ENCODE data around the gene CNNM2. TPM values are rescaled to one million over a fixed set of nuclear protein-coding genes. Genes with fewer than 3 reads are reported as not detected.

The CNNM2 gene
- total RNA-seq, 1 experiment from 2014 or later = 23.1 TPM

- H2AFZ ChIP-seq (ENCODE audit: low read depth, low read length, poor library complexity, severe bottlenecking) = no peak overlapping the region
- ChIA-PET RAD21 (ENCODE audit: low non-redundant PET in 1 of 2, low total read pairs in 2 of 2, uncharacterized antibody in 2 of 2, unreplicated experiment in 2 of 2) (no interaction called here), POLR2A (no interaction called here), CTCF (interaction anchor here (1.4 kb wide), 1 partner anchor 185 kb away, joined by 3 read pairs; no protein-coding TSS in a partner anchor)
- ATAC-seq (no peak), DNase-seq (ENCODE audit: low read depth, low spot score) (no peak)
- H3K4me2 ChIP-seq (ENCODE audit: low read length) = no peak overlapping the region
- no peaks in the 10 kb centered on the region for H3K79me2 ChIP-seq (ENCODE audit: insufficient read depth, low read length)
- TF ChIP-seq SIN3A (IDR thresholded peaks at IDR 0.05; ENCODE audit: low read depth) (no peak), CTCF (IDR thresholded peaks at IDR 0.05 in 2 of 3, conservative IDR thresholded peaks at IDR 0.05 in 1 of 3; ENCODE audit: borderline replicate concordance in 1 of 3, insufficient read depth in 1 of 3, low read depth in 2 of 3, low read length in 2 of 3) (no peak), JUND (IDR thresholded peaks at IDR 0.05) (no peak), TCF7L2 (IDR thresholded peaks at IDR 0.05; ENCODE audit: borderline replicate concordance, extremely low read depth, insufficient read depth, insufficient read length) (no peak), ZFX (IDR thresholded peaks at IDR 0.05) (no peak), CEBPB (IDR thresholded peaks at IDR 0.05; ENCODE audit: low read depth) (no peak), EZH2phosphoT487 (IDR thresholded peaks at IDR 0.05; ENCODE audit: borderline replicate concordance) (no peak), EZH2 (IDR thresholded peaks at IDR 0.05) (no peak), ZBTB33 (IDR thresholded peaks at IDR 0.05; ENCODE audit: extremely low read depth, insufficient replicate concordance, low read length) (no peak), CBX3 (IDR thresholded peaks at IDR 0.05; ENCODE audit: low read depth) (no peak)
- H3K9me2 ChIP-seq (ENCODE audit: insufficient read depth) = no peaks in the 10 kb centered on the region
- H3K4me1 ChIP-seq (ENCODE audit: control insufficient read depth in 1 of 2, insufficient read depth in 2 of 2, low read length in 2 of 2) = no peaks in the 10 kb centered on the region
- H3K27ac ChIP-seq (ENCODE audit: low read depth, low read length) = no peak overlapping the region
- H4K20me1 ChIP-seq (ENCODE audit: insufficient read depth) = no peaks in the 10 kb centered on the region
- H3K27me3 ChIP-seq (ENCODE audit: insufficient read depth, low read length) = no peaks in the 10 kb centered on the region
- H3K9ac ChIP-seq (ENCODE audit: low read length) = no peak overlapping the region
- H3K4me3 ChIP-seq (replicated peaks in 1 of 2; ENCODE audit: low read depth in 1 of 2, low read length in 2 of 2) = no peak overlapping the region
- no TSS peak for BruUV-seq (replicated peaks)
- H3K36me3 ChIP-seq (ENCODE audit: control insufficient read depth in 1 of 2, insufficient read depth in 2 of 2, low read length in 2 of 2) = peaks cover 15 to 26% of the 10 kb centered on the region in 2 experiments; a peak in 3 of 4 replicates
- no peaks in the 10 kb centered on the region for H3K9me3 ChIP-seq (ENCODE audit: control insufficient read depth in 1 of 2, insufficient read depth in 1 of 2, low read depth in 1 of 2, low read length in 2 of 2)
- intact Hi-C loops (cut with micrococcal nuclease) = loop anchor here (5.0 kb wide), 1 partner anchor 230 kb away; no protein-coding TSS in a partner anchor
Observed at GRCh38 chr10:103102195-103102594, 184.1 kb downstream of the CNNM2 start.
